GM18951 (cell line): ENCODE data around the gene CANT1.

Source experiments
- POLR2A ChIP-seq: IDR thresholded peaks from 4 replicates; pipeline ENCODE4 v1.6.1; 2011; ENCODE audit warnings: mild to moderate bottlenecking; ENCODE audit not compliant: insufficient read length, insufficient read depth; ENCODE audit errors: extremely low read depth
- in situ Hi-C: fragments of 300-500 bp; cut with MboI; formaldehyde crosslinking; loops from one replicate; pipeline ENCODE4 v1.12.0; 2022; ENCODE audit warnings: low sequenced_read_pairs, mixed read lengths, inconsistent platforms; ENCODE audit not compliant: unreplicated experiment

Gene CANT1

GRCh38 chr17:78997231-78997741, 12.3 kb downstream of the CANT1 start:
- in situ Hi-C loops: no loop called here
- TF ChIP-seq POLR2A: no peak

DNA sequence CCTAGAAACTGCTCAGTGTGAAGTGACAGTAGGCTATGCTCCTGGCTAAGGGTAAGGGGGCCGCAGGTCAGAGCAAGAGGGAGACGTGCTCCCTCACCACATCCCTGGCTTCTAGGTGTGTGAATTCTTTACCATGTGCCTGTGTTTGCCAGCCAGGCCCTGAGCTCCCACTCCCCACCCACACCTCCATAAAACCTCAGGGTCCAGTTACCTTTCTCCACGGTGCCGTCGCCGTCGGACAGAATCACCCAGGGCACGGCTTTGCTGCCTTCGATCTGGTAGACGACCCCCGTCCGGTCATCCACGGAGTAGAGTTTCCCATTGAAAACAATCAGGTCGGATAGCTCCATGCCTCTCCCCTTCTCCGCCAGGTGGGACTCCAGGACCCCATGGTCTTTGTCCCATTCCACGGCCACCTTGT, 12.8 kb downstream of the CANT1 start:
- in situ Hi-C loops: no loop called here

GRCh38 chr17:78995761-78996451, 13.7 kb downstream of the CANT1 start:
- in situ Hi-C loops: no loop called here
- TF ChIP-seq POLR2A: no peak

More for the DNA sequence above, 12.8 kb downstream of the CANT1 start:
- no peak for TF ChIP-seq POLR2A

GRCh38 chr17:78995022-78995760, 14.4 kb downstream of the CANT1 start:
- in situ Hi-C loops: no loop called here
- TF ChIP-seq POLR2A: no peak

DNA sequence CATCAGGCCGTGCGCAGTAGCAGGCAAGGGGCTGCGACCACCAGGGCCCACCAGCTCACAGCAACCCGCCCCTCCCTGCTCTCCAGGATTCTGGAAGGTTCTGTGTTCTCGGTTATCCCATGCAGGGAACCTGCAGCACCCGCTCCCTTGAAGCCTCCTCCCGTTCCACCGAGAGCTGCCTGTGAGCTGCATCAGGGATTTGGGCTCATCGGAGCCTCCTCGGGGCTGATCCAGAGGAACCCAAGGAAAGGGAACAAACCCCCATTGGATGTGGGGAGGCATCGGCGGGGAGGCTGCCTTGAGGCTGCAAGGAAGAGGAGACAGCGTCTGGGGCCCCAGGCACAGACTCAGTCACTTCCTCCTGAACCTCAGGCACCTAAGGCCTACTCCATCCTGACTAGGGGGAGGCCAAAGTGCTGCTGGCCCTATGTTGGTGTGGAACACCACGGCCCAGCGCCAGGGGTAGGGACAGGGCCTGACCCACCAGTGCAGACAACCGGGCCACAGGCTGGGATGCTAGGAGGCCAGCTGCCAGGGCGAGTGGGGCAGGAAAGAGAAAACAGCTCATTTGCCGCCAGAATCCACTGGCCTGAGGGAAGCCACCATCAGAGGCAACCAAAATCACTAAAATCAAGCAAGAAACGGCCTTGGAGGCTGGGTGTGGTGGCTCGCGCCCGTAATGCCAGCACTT, 15.4 kb downstream of the CANT1 start:
- no peak for TF ChIP-seq POLR2A
- in situ Hi-C loops: no loop called here

DNA sequence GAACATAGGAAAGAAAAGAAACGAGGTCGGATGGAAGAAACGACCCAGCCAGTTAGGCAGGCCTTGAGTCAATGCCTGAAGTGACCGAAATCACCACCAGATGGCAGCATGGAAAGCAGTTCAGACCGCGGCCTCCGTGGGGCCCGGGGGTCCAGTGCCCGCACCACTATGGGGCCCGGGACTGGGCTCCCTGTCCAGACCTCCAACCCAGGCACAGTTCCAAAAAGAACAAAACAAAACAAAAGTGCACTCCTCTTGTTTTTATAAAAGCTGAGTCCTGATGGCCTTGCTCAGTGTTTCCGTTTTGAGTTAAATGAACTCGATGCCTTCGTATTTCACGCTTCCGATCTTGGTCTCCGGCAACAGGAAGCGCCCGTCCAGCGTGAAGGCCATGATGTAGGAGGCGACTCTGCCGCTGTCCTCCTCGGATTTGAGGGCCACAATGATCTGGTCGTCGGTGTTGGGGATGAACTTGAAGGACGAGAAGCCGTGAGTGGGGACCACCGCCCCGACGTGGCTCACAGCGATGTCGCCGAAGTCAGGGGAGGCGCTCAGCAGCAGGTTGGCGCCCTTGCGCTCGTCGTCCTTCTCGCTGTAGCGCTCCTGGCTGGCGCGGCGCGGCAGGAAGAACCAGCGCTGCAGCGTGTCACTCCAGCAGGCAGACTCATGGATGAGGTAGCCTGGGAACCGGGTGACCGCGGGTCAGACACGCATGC, 16.2 kb downstream of the CANT1 start:
- TF ChIP-seq POLR2A: no peak
- in situ Hi-C loops: no loop called here

- TF ChIP-seq POLR2A: no peak
- in situ Hi-C loops: no loop called here
Measured at GRCh38 chr17:78992542-78993212, 16.9 kb downstream of the CANT1 start.

- in situ Hi-C loops: no loop called here
- no peak for TF ChIP-seq POLR2A
Measured at GRCh38 chr17:78991906-78992532, 17.5 kb downstream of the CANT1 start.

DNA sequence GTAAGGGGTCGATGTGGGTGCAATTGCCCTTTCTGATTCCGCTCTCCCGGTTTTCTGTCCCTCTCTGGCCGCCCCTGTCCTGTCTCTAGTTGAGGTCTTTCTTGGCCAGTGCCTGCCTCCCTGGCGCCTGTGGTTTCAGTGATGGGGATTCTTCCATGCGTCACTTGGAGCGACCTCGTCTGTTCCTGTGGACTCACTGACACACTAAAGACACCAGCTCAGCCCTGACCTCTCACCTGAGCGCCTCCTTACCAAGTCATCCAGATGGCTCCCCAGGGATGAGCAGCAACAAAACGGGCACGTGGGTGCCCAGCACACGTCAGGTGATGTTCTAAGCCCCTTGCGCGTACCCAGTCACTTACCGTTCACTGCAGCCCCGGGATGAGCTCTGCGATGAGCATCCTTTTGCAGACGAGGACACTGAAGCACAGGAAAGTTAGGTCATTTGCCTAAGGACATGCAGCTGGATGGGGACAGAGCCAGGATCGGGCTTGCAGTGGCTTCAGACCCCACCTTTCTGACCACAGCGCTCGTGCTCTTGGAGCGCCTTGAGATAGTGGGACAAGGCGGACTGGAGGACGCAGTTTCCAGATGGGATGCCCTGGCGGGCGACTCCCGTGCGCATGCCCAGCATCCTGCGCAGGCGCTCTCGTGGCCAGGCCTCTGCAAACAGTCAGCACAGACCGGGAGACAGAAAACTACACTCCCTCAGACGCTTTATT, 18.4 kb downstream of the CANT1 start:
- in situ Hi-C loops: no loop called here
- TF ChIP-seq POLR2A: no peak

DNA sequence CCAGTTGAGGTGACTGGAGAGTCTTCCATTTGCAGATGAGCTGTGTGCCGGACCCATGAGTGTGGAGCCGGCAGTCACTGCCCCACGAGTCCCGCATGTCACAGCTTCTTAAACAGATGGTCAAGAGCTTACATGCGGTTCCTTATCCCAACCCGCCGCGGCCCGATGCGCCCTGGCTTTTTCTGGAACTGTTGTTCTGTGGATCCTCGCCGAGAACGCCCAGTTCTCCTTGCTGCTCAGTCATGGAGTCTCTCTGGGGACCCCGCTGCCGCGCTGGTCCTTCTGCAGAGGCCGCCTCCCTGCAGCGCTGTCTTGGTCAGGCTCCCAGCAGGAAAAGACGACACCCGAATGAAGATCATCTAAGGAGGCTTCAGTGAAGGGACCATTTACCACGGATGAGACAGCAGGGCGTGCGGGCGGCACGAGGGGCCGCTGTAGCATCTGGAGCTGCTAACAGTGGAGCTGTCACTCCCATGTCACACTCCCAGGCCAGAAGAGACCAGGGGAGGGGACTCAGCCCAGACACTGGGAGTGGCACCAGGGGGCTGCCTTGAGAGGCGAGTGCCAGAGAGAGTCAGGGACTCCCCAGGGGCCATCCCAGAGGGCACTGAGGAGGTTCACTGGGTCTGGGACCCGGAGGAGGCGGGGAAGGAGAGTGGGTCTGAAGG, 19.1 kb downstream of the CANT1 start:
- in situ Hi-C loops: no loop called here
- TF ChIP-seq POLR2A: no peak

GRCh38 chr17:78988152-78988551, 21.4 kb downstream of the CANT1 start:
- no peak for TF ChIP-seq POLR2A
- in situ Hi-C loops: no loop called here
